Retinal pigment epithelial cell (primary cell): ENCODE results near the gene NXN.
A peak's percentile ranks its signal among the peaks of the same experiment; 100 is the strongest.

Experiments
- DNase-seq: peaks from one replicate; pipeline ENCODE4 v3.0.0-alpha.2; 2010; ENCODE audit warnings: low read depth
- H3K4me3 ChIP-seq: 2 replicates; pipeline ENCODE4 v1.5.1; 2011; ENCODE audit warnings: mild to moderate bottlenecking, low read length, control low read depth, moderate library complexity
- TF ChIP-seq, protein P1 (sequence below): conservative IDR thresholded peaks from 2 replicates; pipeline ENCODE4 v1.5.1; 2011; ENCODE audit warnings: low read depth, low read length, control low read depth, inconsistent platforms

NXN gene

DNA sequence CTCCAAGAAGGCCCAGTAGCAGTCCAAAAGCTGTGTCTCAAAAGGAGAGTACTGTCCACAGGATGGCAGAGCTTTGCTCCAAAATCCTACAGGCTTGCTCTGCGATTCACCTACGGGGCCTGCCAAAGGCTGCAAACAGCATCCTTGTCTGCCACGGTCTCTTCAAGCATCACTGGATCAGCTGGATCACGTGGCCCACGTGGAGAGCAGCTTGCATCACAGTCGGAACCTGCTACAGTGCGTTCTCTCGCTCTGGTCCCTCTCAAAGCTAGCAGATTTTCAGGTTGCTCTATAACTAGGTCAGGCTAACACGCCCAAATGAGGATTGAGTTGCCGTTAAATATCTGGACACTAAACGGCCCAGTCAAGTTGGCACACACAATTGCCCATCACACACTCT, 9.0 kb upstream of the NXN start:
- H3K4me3 ChIP-seq = no peak overlapping the region
- DNase-seq = no peak
- TF ChIP-seq, protein P1, sequence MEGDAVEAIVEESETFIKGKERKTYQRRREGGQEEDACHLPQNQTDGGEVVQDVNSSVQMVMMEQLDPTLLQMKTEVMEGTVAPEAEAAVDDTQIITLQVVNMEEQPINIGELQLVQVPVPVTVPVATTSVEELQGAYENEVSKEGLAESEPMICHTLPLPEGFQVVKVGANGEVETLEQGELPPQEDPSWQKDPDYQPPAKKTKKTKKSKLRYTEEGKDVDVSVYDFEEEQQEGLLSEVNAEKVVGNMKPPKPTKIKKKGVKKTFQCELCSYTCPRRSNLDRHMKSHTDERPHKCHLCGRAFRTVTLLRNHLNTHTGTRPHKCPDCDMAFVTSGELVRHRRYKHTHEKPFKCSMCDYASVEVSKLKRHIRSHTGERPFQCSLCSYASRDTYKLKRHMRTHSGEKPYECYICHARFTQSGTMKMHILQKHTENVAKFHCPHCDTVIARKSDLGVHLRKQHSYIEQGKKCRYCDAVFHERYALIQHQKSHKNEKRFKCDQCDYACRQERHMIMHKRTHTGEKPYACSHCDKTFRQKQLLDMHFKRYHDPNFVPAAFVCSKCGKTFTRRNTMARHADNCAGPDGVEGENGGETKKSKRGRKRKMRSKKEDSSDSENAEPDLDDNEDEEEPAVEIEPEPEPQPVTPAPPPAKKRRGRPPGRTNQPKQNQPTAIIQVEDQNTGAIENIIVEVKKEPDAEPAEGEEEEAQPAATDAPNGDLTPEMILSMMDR = no peak

DNA sequence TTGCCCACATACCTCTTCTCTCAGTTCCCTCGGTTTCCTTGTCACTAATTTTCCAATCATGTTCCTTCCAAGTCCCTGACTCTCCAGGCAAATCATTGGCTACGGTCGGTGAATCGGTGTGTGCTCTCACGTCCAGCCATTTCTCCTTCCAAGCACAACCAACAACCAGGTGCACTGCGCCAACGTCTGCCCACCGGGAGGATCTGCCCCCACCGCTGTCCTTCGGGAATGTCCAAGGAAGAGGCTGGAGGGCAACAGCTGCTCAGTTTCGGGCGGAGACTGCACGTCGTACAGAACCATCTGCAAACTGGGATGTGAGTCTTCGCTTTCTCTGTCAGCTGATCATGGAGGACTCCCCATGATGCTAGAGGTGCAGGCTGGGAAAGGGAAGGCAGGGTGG, 8.4 kb upstream of the NXN start:
- H3K4me3 ChIP-seq = no peak overlapping the region
- TF ChIP-seq, protein P1 = no peak
- no peak for DNase-seq

DNA sequence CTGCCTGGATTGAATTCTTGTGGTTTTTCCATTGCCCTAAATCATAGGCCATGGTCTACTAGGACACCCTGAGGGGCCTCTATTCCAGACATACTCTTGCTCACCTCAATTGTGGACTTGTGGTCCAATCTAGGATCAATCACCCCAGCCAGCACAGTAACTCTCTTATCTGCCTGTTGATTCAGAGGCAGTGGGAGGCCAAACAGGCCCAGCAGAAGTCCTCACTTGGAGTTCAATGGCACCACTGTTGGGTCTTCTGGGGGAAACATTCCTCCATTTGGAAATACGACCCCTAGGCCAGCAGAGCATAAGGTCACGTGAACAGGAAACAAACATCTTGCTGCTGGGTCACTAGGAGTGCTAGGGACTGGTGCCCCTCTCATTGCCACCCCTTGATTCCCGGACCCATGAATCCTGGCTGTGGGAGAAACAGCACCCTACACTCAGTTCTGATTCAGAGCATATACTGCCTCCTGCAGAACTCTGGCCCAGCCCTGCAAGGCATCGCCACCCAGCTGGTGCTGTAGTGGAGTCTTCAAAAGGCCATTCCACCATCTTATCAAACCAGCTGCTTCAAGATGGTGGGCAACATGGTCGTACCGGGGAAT, 6.8 kb upstream of the NXN start:
- TF ChIP-seq, protein P1 = no peak
- H3K4me3 ChIP-seq = no peak overlapping the region
- no peak for DNase-seq

DNA sequence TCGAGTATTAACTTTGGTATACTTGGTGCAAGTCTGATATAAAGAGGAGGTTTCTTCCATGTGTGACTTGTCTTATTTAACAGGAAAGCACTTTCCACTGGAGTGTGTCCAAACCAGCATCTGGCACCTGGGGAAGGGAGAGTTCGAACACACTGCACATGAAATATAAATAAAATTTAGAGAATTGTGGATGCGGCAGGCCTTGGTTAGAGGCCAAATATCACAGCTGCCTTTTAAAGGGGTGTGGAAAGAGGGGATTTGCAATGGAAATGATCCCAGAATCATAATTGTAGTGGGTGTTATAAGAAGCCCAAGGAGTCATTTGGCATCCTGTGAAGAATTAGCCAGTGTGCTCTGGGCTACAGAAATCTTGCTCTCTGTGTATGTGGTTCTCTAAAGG, 4.3 kb upstream of the NXN start:
- H3K4me3 ChIP-seq = no peak overlapping the region
- TF ChIP-seq, protein P1 = no peak
- no peak for DNase-seq

DNA sequence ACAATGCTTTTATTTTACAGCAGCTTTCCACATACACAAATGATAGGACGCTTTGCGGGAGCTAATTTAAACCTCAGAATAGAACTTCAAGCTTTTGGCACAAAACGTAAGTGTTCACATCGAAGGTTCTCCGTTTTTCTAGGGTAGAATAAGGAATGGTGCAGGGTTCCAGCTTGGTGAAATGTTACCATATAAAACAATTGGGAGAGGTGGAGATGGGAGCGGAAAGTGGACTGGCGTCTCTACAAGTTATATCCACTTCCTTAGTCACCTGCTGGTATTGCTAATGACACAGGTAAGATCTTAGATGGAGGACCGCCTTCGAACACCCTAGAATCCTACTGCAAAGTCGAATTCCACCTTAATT, 1.7 kb upstream of the NXN start:
- TF ChIP-seq, protein P1 = no peak
- no peak overlapping the region for H3K4me3 ChIP-seq
- DNase-seq = no peak

DNA sequence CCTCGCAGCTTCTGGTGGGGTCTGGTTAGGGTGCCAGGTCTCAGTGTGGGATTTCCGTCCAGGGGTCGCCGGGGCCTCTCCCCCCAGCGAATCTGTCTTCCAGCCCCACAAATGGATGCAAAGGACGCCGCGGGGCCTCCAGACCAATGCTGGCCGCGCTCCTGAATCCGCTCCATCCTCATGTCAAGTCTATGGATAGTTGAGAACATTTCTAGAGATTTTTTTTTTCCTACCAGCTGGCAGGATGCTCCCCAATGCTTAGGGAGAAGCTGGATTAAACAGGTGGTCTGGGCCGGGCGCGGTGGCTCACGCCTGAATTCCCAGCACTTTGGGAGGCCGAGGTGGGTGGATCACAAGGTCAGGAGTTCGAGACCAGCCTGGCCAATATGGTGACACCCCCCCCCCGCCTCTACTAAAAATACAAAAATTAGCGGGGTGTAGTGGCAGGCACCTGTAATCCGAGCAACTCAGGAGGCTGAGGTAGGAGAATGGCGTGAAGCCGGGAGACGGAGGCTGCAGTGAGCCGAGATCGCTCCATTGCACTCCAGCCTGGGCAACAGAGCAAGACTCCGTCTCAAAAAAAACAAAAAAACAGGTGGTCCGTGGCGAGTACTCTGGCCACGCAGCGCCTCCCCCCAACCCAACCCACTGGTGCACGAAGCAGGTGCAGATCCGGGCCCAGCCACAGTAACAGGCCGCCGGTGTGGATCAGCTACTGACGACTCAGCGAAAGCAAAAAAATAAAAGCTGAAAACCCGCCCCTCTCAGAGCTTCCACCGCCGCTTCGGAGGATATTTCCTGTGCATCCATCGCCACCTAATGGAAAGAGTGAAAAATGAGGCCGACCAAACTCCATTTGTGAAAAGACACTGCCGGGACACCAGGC, 1.1 kb upstream of the NXN start:
- peak overlapping the region; percentile 55 for H3K4me3 ChIP-seq
- TF ChIP-seq, protein P1 = peak; percentile 74
- no peak for DNase-seq

DNA sequence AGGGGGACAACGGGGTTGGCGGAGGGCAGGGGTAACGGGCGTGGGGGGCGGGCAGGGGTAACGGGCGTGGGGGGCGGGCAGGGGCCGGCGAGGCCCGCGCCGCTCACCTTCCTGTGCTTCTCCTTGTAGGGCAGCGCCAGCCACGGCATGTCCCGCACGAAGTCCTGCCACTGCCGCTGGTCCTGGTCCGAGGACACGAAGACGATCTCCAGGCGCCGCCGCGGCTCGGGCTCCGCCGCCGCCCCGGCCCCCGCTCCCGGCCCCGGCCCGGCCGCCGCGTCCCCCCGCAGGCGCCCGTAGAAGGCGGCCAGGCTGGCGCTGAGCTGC, 401 bp downstream of the NXN start:
- H3K4me3 ChIP-seq = peak overlapping the region; percentile 87
- no peak for DNase-seq
- TF ChIP-seq, protein P1 = no peak
